Measurements from ENCODE around the gene HIGD1B. TPM values are rescaled to one million over a fixed set of nuclear protein-coding genes. Genes with fewer than 3 reads are reported as not detected.
A peak's percentile ranks its signal among the peaks of the same experiment; 100 is the strongest.

The HIGD1B gene
- total and polyA plus RNA-seq, 2 of the 13 experiments (the other 11 are each of a cell fraction or from before 2014, with no cell fraction given): not detected

DNA sequence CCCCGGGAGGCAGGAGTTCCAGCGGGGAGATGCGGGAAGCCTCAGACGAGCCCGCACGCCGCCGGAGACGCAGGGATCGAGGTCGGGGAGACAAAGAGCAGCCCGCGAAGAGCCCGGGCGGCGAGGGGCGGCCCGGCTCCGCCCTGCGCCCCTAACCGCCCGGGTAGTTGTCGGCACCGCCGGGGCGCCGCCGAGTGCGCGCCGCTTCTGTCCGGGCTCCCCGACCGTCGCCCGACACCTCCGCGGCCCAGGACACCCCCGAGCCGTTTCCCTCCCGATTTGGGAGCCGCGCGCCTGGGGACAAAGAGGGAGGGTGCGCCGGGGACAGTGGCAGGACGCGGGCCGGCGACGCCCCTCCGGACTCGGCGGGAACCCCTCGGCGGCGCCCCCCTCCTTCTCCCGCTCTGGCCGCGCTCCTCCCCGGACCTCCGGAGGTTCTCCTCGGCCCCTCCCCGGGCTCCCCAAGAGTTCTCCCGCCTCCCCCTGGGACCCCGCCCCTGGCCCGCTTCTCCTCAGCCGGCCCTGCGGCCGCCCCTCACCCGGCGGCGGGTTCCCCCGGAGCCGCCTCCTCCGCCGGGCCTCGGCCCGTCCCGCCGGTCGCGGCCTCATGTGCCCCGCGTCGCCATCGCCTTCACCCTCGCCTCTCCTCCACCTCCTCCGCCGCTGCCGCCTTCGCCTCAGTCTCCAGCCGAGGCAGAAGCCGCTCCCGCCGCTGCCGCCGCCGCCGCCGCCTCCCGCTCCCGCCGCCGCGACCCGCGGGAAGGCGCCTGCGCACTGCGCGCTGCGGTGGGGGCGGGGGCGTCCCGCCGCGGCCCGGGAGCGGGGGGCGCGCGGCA is 17.9 kb upstream of the HIGD1B start, which contains the start of gene GJC1 (continued):
- TF ChIP-seq, protein P1, sequence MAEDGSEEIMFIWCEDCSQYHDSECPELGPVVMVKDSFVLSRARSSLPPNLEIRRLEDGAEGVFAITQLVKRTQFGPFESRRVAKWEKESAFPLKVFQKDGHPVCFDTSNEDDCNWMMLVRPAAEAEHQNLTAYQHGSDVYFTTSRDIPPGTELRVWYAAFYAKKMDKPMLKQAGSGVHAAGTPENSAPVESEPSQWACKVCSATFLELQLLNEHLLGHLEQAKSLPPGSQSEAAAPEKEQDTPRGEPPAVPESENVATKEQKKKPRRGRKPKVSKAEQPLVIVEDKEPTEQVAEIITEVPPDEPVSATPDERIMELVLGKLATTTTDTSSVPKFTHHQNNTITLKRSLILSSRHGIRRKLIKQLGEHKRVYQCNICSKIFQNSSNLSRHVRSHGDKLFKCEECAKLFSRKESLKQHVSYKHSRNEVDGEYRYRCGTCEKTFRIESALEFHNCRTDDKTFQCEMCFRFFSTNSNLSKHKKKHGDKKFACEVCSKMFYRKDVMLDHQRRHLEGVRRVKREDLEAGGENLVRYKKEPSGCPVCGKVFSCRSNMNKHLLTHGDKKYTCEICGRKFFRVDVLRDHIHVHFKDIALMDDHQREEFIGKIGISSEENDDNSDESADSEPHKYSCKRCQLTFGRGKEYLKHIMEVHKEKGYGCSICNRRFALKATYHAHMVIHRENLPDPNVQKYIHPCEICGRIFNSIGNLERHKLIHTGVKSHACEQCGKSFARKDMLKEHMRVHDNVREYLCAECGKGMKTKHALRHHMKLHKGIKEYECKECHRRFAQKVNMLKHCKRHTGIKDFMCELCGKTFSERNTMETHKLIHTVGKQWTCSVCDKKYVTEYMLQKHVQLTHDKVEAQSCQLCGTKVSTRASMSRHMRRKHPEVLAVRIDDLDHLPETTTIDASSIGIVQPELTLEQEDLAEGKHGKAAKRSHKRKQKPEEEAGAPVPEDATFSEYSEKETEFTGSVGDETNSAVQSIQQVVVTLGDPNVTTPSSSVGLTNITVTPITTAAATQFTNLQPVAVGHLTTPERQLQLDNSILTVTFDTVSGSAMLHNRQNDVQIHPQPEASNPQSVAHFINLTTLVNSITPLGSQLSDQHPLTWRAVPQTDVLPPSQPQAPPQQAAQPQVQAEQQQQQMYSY (CRISPR knock-in tag; IDR thresholded peaks at IDR 0.05): no peak
- TF ChIP-seq ZNF225 (CRISPR knock-in tag; IDR thresholded peaks at IDR 0.05) (no peak), TEAD3 (CRISPR knock-in tag; optimal IDR thresholded peaks at IDR 0.05; ENCODE audit: borderline replicate concordance) (no peak), ZBTB7B (CRISPR knock-in tag; IDR thresholded peaks at IDR 0.05) (0 out of 2 replicates have a peak, but pooled peaks have one; percentile 20), SP5 (CRISPR knock-in tag; IDR thresholded peaks at IDR 0.05; ENCODE audit: borderline replicate concordance, low read depth) (no peak), CENPX (CRISPR knock-in tag; IDR thresholded peaks at IDR 0.05) (no peak), TSC22D2 (CRISPR knock-in tag; IDR thresholded peaks at IDR 0.05; ENCODE audit: borderline replicate concordance) (no peak), ASH2L (IDR thresholded peaks at IDR 0.05; ENCODE audit: insufficient read length, low read depth, low read length) (peak; percentile 16), ZNF20 (CRISPR knock-in tag; IDR thresholded peaks at IDR 0.05) (no peak), ZFP36L2 (CRISPR knock-in tag; IDR thresholded peaks at IDR 0.05) (no peak), RELA (CRISPR knock-in tag; IDR thresholded peaks at IDR 0.05) (no peak), MZF1 (CRISPR knock-in tag; IDR thresholded peaks at IDR 0.05; ENCODE audit: borderline replicate concordance) (no peak), RNF2 (conservative IDR thresholded peaks at IDR 0.05; ENCODE audit: low read depth) (0 out of 2 replicates have a peak, but pooled peaks have one; percentile 40), ZNF136 (CRISPR knock-in tag; IDR thresholded peaks at IDR 0.05; ENCODE audit: low read depth) (no peak), ZNF552 (CRISPR knock-in tag; IDR thresholded peaks at IDR 0.05; ENCODE audit: borderline replicate concordance) (no peak), MAZ (IDR thresholded peaks at IDR 0.05; ENCODE audit: borderline replicate concordance, low read depth, low read length) (no peak), MAZ (CRISPR knock-in tag; IDR thresholded peaks at IDR 0.05; ENCODE audit: low read depth) (0 out of 2 replicates have a peak, but pooled peaks have one; percentile 30), ZKSCAN5 (CRISPR knock-in tag; IDR thresholded peaks at IDR 0.05) (no peak)
- TF ChIP-seq, protein P2, sequence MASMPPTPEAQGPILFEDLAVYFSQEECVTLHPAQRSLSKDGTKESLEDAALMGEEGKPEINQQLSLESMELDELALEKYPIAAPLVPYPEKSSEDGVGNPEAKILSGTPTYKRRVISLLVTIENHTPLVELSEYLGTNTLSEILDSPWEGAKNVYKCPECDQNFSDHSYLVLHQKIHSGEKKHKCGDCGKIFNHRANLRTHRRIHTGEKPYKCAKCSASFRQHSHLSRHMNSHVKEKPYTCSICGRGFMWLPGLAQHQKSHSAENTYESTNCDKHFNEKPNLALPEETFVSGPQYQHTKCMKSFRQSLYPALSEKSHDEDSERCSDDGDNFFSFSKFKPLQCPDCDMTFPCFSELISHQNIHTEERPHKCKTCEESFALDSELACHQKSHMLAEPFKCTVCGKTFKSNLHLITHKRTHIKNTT (CRISPR knock-in tag; IDR thresholded peaks at IDR 0.05): no peak
- TF ChIP-seq, protein P3, sequence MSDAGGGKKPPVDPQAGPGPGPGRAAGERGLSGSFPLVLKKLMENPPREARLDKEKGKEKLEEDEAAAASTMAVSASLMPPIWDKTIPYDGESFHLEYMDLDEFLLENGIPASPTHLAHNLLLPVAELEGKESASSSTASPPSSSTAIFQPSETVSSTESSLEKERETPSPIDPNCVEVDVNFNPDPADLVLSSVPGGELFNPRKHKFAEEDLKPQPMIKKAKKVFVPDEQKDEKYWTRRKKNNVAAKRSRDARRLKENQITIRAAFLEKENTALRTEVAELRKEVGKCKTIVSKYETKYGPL (CRISPR knock-in tag; IDR thresholded peaks at IDR 0.05): no peak
- TF ChIP-seq, protein P4, sequence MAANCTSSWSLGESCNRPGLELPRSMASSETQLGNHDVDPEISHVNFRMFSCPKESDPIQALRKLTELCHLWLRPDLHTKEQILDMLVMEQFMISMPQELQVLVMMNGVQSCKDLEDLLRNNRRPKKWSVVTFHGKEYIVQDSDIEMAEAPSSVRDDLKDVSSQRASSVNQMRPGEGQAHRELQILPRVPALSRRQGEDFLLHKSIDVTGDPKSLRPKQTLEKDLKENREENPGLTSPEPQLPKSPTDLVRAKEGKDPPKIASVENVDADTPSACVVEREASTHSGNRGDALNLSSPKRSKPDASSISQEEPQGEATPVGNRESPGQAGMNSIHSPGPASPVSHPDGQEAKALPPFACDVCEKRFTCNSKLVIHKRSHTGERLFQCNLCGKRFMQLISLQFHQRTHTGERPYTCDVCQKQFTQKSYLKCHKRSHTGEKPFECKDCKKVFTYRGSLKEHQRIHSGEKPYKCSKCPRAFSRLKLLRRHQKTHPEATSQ (CRISPR knock-in tag; IDR thresholded peaks at IDR 0.05; ENCODE audit: borderline replicate concordance): peak; percentile 24; the same call in 1 of the 2 replicates
- TF ChIP-seq, protein P5, sequence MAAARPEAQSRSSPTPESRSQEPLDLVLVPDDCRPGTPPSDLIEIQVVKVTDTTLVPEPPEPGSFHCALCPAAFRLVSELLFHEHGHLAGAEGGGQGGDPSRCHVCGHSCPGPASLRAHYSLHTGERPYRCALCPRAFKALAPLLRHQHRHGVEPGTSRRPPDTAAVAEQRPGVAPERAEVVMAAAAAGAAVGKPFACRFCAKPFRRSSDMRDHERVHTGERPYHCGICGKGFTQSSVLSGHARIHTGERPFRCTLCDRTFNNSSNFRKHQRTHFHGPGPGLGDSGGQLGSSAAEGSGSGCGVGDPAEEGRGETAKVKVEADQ (CRISPR knock-in tag; IDR thresholded peaks at IDR 0.05; ENCODE audit: borderline replicate concordance): no peak

Measured in HepG2 (cell line).